H9 (cell line): ENCODE measurements around the gene DMRT1. TPM values are rescaled to one million over a fixed set of nuclear protein-coding genes. Genes with fewer than 3 reads are reported as not detected.

Experiments
- DNase-seq: peaks from one replicate; pipeline ENCODE4 v3.0.0-alpha.2; 2017
- H2AFZ ChIP-seq: one replicate; pipeline ENCODE4 v1.6.1; 2013; ENCODE audit warnings: mild to moderate bottlenecking, low read length, control low read depth, moderate library complexity
- H2AK5ac ChIP-seq: 2 replicates; pipeline ENCODE4 v1.6.1; 2013; ENCODE audit warnings: low read length, control low read depth, mixed read lengths; ENCODE audit not compliant: insufficient read length
- H2BK120ac ChIP-seq: one replicate; pipeline ENCODE4 v1.6.1; 2013; ENCODE audit warnings: low read depth, mild to moderate bottlenecking, low read length, control low read depth, inconsistent platforms; ENCODE audit not compliant: poor library complexity, severe bottlenecking
- H2BK12ac ChIP-seq: 2 replicates; pipeline ENCODE4 v1.6.1; 2013; ENCODE audit warnings: low read length, control low read depth, mixed read lengths, low read depth; ENCODE audit not compliant: insufficient read length
- H2BK15ac ChIP-seq: 2 replicates; pipeline ENCODE4 v1.6.1; 2013; ENCODE audit warnings: low read depth, low read length, control low read depth
- H2BK20ac ChIP-seq: one replicate; pipeline ENCODE4 v1.6.1; 2013; ENCODE audit warnings: low read depth, mild to moderate bottlenecking, low read length, control low read depth, inconsistent platforms; ENCODE audit not compliant: poor library complexity, severe bottlenecking
- H2BK5ac ChIP-seq: 2 replicates; pipeline ENCODE4 v1.6.1; 2013; ENCODE audit warnings: low read length, control low read depth, mixed read lengths; ENCODE audit not compliant: insufficient read length
- H3K14ac ChIP-seq: 2 replicates; pipeline ENCODE4 v1.6.1; 2013; ENCODE audit warnings: low read length, control low read depth; ENCODE audit not compliant: insufficient read depth
- H3K18ac ChIP-seq: 2 replicates; pipeline ENCODE4 v1.6.1; 2013; ENCODE audit warnings: low read depth, mild to moderate bottlenecking, mixed read lengths, low read length, control low read depth; ENCODE audit not compliant: insufficient read length
- H3K23ac ChIP-seq: 2 replicates; pipeline ENCODE4 v1.6.1; 2013; ENCODE audit warnings: low read length, control low read depth, mixed read lengths, low read depth; ENCODE audit not compliant: insufficient read length
- H3K23me2 ChIP-seq: 2 replicates; pipeline ENCODE4 v1.6.1; 2013; ENCODE audit warnings: low read depth, mild to moderate bottlenecking, mixed read lengths, low read length, control low read depth; ENCODE audit not compliant: insufficient read length, poor library complexity, severe bottlenecking
- H3K27ac ChIP-seq: 2 replicates; pipeline ENCODE4 v1.5.1; 2013; ENCODE audit warnings: low read length, control low read depth, mixed read lengths, low read depth; ENCODE audit not compliant: insufficient read length
- H3K27me3 ChIP-seq: 2 replicates; pipeline ENCODE4 v1.6.1; 2013; ENCODE audit warnings: low read length, control low read depth, inconsistent platforms; ENCODE audit not compliant: insufficient read depth
- H3K4ac ChIP-seq: 2 replicates; pipeline ENCODE4 v1.6.1; 2013; ENCODE audit warnings: low read depth, mild to moderate bottlenecking, control low read depth, inconsistent platforms, low read length, moderate library complexity
- H3K4me1 ChIP-seq: 2 replicates; pipeline ENCODE4 v1.6.1; 2013; ENCODE audit warnings: low read length, control low read depth, inconsistent platforms; ENCODE audit not compliant: insufficient read depth
- H3K4me2 ChIP-seq: 2 replicates; pipeline ENCODE4 v1.6.1; 2013; ENCODE audit warnings: low read length, control low read depth, mixed read lengths; ENCODE audit not compliant: insufficient read length, insufficient read depth
- H3K56ac ChIP-seq: 2 replicates; pipeline ENCODE4 v1.6.1; 2013; ENCODE audit warnings: low read depth, mild to moderate bottlenecking, mixed read lengths, low read length, control low read depth; ENCODE audit not compliant: insufficient read length
- H3K79me1 ChIP-seq: 2 replicates; pipeline ENCODE4 v1.6.1; 2013; ENCODE audit warnings: low read depth, mild to moderate bottlenecking, moderate library complexity, low read length, control low read depth, inconsistent platforms; ENCODE audit not compliant: insufficient read depth, poor library complexity, severe bottlenecking
- H3K79me2 ChIP-seq: 2 replicates; pipeline ENCODE4 v1.6.1; 2013; ENCODE audit warnings: low read length, control low read depth, inconsistent platforms; ENCODE audit not compliant: insufficient read depth
- H3K9ac ChIP-seq: 2 replicates; pipeline ENCODE4 v1.6.1; 2013; ENCODE audit warnings: low read length, control low read depth, mixed read lengths; ENCODE audit not compliant: insufficient read length; ENCODE audit errors: extremely low read depth
- H3K9me3 ChIP-seq: one replicate; pipeline ENCODE4 v1.6.1; 2013; ENCODE audit warnings: low read depth, low read length, inconsistent platforms; ENCODE audit not compliant: control insufficient read depth
- H3T11ph ChIP-seq: one replicate; pipeline ENCODE4 v1.6.1; 2013; ENCODE audit warnings: mild to moderate bottlenecking, low read length, control low read depth, inconsistent platforms
- H4K20me1 ChIP-seq: one replicate; pipeline ENCODE4 v1.6.1; 2013; ENCODE audit not compliant: control insufficient read depth, insufficient read length, insufficient read depth
- H4K5ac ChIP-seq: 2 replicates; pipeline ENCODE4 v1.6.1; 2013; ENCODE audit warnings: low read depth, mild to moderate bottlenecking, mixed read lengths, low read length, control low read depth; ENCODE audit not compliant: insufficient read length
- H4K8ac ChIP-seq: replicated peaks from 2 replicates; pipeline ENCODE4 v1.6.1; 2013; ENCODE audit warnings: low read length, control low read depth, mixed read lengths, low read depth; ENCODE audit not compliant: insufficient read length
- H4K91ac ChIP-seq: 2 replicates; pipeline ENCODE4 v1.6.1; 2013; ENCODE audit warnings: low read depth, mild to moderate bottlenecking, moderate library complexity, mixed read lengths, low read length, control low read depth; ENCODE audit not compliant: insufficient read length
- H3K27ac Mint-ChIP-seq, 3 experiments: 2 replicates in 2 of 3; 3 replicates in 1 of 3; pipeline ENCODE4 v1.8.0; 2020 to 2021; ENCODE audit warnings: mixed read lengths in 3 of 3, mild to moderate bottlenecking in 1 of 3, moderate library complexity in 1 of 3
- H3K27me3 Mint-ChIP-seq: 2 replicates; pipeline ENCODE4 v1.8.0; 2021; ENCODE audit warnings: low read depth, mild to moderate bottlenecking, moderate library complexity, mixed read lengths
- H3K36me3 Mint-ChIP-seq, 3 experiments: 2 replicates in 2 of 3; 3 replicates in 1 of 3; pipeline ENCODE4 v1.8.0; 2020 to 2021; ENCODE audit warnings: low read depth in 3 of 3, mixed read lengths in 3 of 3; ENCODE audit not compliant: insufficient read depth in 1 of 3
- H3K4me1 Mint-ChIP-seq, 2 experiments: 2 replicates each; pipeline ENCODE4 v1.8.0; 2020; ENCODE audit warnings: mixed read lengths in 2 of 2
- H3K4me3 Mint-ChIP-seq, 2 experiments: 2 replicates in 1 of 2; 3 replicates in 1 of 2; pipeline ENCODE4 v1.8.0; 2020 to 2021; ENCODE audit warnings: mild to moderate bottlenecking in 2 of 2, mixed read lengths in 2 of 2, moderate library complexity in 1 of 2
- H3K9me3 Mint-ChIP-seq, 2 experiments: 2 replicates in 1 of 2; 3 replicates in 1 of 2; pipeline ENCODE4 v1.8.0; 2020; ENCODE audit warnings: mild to moderate bottlenecking in 2 of 2, mixed read lengths in 2 of 2, moderate library complexity in 1 of 2
- CTCF ChIP-seq: fragments of 200-600 bp; sonication (generic); conservative IDR thresholded peaks from 3 replicates; pipeline ENCODE4 v1.8.0; 2021; ENCODE audit warnings: antibody characterized with exemption, mild to moderate bottlenecking
- WGBS: extraction: QIAGEN DNeasy Blood & Tissue Kit; methylation state at CpG from one replicate; pipeline ENCODE4 v1.1.7; 2013; ENCODE audit warnings: missing lambda C conversion rate, low lambda C conversion rate, mixed read lengths; ENCODE audit not compliant: insufficient read length; ENCODE audit errors: extremely low coverage; 5-methylcytosine and 5-hydroxymethylcytosine counted together
- total RNA-seq: library from RNA; stranded (reverse); gene quantifications from 2 replicates; pipeline ENCODE4 v1.2.1, GENCODE V29; 2021

Gene DMRT1
- total RNA-seq, 1 experiment from 2014 or later, result not detected

GRCh38 chr9:893843-894420, 52.4 kb downstream of the DMRT1 start:
- no peak overlapping the region for H2AFZ ChIP-seq
- H3K27ac ChIP-seq, result no peak overlapping the region
- H3K4me3 Mint-ChIP-seq, result no peak overlapping the region
- H4K20me1 ChIP-seq, result no peaks in the 10 kb centered on the region
- H2AK5ac ChIP-seq, result no peak overlapping the region
- H3K18ac ChIP-seq, result no peak overlapping the region
- no peaks in the 10 kb centered on the region; the same call in 1 of the 2 replicates for H3K27me3 ChIP-seq
- H3K9me3 Mint-ChIP-seq, result no peaks in the 10 kb centered on the region
- no peaks in the 10 kb centered on the region for H3K36me3 Mint-ChIP-seq
- no peak overlapping the region for H3K27ac Mint-ChIP-seq
- H2BK12ac ChIP-seq, result no peak overlapping the region
- H3K27me3 Mint-ChIP-seq, result peaks cover 35% of the 10 kb centered on the region
- peaks cover 10% of the 10 kb centered on the region in 2 experiments for H3K4me1 Mint-ChIP-seq
- H3K4ac ChIP-seq, result no peak overlapping the region
- H4K5ac ChIP-seq, result no peak overlapping the region
- H3K9me3 ChIP-seq, result no peaks in the 10 kb centered on the region
- no peak overlapping the region for H4K8ac ChIP-seq
- H3K23ac ChIP-seq, result no peak overlapping the region
- H2BK20ac ChIP-seq, result no peak overlapping the region
- TF ChIP-seq CTCF, result peak; percentile 92
- no peaks in the 10 kb centered on the region for H3K79me2 ChIP-seq
- no peak overlapping the region for H3K14ac ChIP-seq
- H2BK15ac ChIP-seq, result no peak overlapping the region
- peak; percentile 62 for DNase-seq
- no peaks in the 10 kb centered on the region for H3K4me1 ChIP-seq
- H2BK5ac ChIP-seq, result no peak overlapping the region
- H3K9ac ChIP-seq, result no peak overlapping the region
- no peak overlapping the region for H3K56ac ChIP-seq
- no peaks in the 10 kb centered on the region for H3K79me1 ChIP-seq
- H3K4me2 ChIP-seq, result no peak overlapping the region
- no CpG with 5 or more reads among the region's 9 CpGs for WGBS
- no peak overlapping the region for H2BK120ac ChIP-seq
- no peak overlapping the region for H4K91ac ChIP-seq
- no peaks in the 10 kb centered on the region for H3K23me2 ChIP-seq
- no peak overlapping the region for H3T11ph ChIP-seq
